Stimulated activated CD4-positive, alpha-beta T cell treated with anti-CD3 and anti-CD28 coated beads, Interleukin-4, amount 100 ng/mL, for 48 hours (primary cell): ENCODE results near the gene S100A6.

Source experiments
- DNase-seq, 2 donors: peaks; one replicate each; pipeline ENCODE4 v3.0.0-alpha.2; 2020; ENCODE audit warnings: low read depth in 2 of 2

Gene S100A6

DNA sequence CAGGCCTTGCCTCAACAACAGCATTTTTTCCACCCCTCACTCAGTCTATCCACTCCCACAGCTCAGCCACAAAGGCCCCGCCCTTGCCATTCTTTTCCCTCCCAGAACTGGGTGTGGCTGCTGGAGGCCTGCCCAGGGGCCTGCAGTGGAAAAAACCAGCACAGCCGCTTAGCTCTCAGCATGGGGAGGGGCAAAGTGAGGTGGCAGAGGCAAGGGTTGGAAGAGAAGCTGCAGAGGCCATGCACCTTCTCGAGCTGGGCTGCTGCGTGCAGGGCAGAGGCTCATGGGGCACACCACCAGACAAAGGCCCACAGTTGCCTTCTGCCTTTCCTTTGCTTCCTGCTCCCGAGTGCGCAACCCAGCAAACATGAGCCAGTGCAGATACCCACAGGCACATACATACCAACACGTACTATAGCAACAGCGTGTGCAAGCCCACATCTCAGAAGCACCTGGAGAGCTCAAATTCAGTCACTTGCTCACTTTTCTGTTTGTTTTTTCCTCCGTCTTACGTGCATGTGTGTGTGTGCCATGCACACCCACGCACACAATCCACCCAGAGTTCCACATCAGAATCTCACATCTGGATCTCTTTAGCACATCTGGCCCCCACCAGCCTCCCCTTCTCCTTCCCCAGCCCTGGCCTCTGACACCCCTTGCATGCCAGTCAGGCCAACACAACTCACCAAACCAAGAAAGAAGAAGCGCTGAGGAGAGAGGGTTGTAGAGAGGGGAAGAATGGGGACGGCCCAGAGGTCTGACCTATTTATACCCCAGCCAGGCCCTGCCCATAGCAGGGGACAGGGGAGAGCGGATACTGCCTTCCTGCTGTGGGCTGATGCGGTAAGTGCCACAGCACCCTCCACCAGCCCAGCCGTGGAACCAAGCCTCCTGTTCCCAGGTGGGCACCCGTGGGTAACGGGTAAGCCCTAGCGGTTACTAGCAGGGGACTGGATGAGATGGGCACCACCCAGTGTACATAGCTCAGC lies 9.6 kb upstream of the S100A6 start, which contains the start of gene S100A4:
Gene S100A4, minus strand, starts transcription at position 740 of the 989 bp plus-strand sequence. CDS start 1,012 bp downstream, outside the sequence.
- peak; percentile 86 to 93 for DNase-seq

DNA sequence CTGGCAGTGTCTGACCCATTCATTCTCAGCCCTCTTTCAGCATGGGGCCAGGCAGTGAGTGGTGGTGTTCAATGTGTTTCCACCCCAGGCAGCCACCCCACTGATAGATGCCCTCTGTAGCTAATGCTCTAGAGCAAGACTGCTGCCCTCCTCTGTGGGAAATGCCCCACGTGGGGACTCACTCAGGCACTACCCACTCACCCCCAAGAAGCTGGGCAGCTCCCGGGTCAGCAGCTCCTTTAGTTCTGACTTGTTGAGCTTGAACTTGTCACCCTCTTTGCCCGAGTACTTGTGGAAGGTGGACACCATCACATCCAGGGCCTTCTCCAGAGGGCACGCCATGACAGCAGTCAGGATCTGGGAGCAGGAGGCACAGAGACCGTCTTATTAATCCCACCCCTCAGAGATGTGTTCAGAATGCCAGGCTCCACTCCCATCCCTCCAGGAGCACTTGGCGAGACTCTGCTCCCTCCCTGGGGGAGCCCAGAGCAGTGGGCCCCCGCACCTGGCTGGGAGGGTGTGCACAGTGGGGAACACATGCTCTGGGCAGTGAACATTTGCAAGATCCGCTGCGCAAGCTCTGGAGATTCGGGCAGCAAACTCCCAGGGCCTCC lies 8.8 kb upstream of the S100A6 start:
- DNase-seq: no peak

- DNase-seq: no peak
Observed at GRCh38 chr1:153543736-153544135, 7.9 kb upstream of the S100A6 start.

DNA sequence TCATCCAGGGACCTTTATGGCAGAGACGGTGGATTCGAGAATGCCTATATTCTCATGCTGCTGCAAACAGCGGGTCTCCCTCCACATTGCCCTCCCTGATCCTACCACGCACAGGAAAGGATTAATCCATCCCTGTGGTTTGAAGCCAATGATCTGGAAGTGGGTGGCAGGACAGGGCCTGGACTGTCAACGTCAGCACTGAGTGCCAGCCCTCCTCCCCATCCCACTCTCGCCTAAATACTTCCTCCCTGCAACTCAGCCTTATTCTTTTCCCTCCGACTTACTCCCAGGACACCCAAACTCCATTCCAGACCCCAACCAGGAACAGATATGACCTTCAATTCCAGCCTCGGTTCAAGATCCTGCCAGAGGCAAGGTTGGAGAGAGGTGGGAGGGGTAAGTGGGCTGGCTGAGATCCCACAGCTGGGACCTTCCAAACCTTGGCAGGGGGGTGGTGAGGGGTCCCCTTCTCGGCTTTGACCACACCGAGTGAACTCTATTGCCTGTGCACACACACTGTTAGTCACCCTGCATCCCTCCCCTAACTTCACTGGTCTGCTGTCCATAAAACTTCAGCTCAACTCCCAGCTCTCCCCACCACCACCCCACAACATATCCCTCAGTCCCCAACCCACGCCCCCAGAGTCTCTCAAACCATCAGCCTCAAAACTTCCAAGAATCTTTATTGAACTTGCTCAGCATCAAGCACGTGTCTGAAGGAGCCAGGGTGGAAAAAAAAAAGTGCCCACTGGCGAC lies 7.3 kb upstream of the S100A6 start:
- no peak for DNase-seq

- DNase-seq: no peak
Observed at GRCh38 chr1:153541641-153542590, 6.1 kb upstream of the S100A6 start.

GRCh38 chr1:153540394-153541361 lies 4.9 kb upstream of the S100A6 start, which contains the start of gene S100A5:
TSS of gene S100A5 (minus strand) at chr1:153540934. CDS start at chr1:153540191, 743 bp downstream.
- DNase-seq: no peak

- DNase-seq: no peak
Observed at GRCh38 chr1:153539395-153540093, 3.8 kb upstream of the S100A6 start.

- DNase-seq: no peak
Observed at GRCh38 chr1:153538315-153538821, 2.6 kb upstream of the S100A6 start.

DNA sequence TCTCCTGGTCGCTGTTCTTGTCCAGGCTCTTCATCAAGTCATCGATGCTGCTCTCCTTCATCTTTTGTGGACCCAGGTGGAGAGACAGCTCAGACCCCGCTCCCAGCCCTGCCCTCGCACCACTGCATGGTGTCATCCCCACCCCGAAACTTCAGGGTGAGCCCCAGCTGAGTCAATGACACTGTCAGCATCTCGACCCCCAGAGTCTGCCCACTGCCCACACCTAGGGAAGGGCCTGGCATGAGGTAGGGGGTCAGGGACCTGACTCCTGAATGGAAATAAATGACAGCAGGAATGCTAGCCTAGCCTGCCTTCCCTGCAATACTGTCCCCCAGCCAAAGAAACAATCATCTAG lies 1.6 kb upstream of the S100A6 start:
- no peak for DNase-seq

DNA sequence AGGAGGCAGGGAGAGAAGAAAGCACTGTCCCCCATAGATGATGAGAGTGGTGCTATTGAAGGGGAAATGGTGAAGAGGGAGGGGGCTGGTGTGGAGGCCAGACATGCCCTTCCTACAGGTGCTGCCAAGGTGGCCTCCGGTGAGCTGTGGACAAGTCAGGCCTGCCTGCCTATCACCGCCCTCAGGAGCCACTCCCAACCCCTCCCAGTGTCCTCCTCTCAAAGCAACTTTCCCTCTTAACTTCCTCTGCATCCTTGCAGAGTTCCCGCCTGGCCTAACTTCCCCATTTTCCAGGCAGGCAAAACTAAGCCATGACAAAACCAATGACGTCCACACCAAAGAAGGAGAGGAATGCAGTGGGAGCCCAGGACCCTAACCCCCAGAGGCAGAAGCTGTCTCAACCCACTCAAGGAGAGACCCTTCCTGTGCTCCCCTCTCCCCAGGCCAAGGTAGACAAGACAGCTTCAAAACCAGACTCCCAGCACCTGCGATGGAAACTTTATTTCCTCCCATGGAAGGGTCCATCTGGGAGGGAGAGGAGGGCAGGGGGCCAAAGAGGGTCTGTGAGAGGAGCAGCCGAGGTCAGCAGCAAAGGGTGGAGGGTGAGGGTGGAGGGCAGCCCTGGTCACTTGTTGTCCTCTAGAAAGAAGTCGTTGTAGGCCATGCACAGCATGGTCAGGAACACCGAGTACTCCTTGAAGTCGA lies 1.0 kb upstream of the S100A6 start:
- no peak for DNase-seq

GRCh38 chr1:153536012-153536670 lies 350 bp upstream of the S100A6 start:
- peak; percentile 63 to 78 for DNase-seq

GRCh38 chr1:153534925-153535241 lies 908 bp downstream of the S100A6 start:
- no peak for DNase-seq

DNA sequence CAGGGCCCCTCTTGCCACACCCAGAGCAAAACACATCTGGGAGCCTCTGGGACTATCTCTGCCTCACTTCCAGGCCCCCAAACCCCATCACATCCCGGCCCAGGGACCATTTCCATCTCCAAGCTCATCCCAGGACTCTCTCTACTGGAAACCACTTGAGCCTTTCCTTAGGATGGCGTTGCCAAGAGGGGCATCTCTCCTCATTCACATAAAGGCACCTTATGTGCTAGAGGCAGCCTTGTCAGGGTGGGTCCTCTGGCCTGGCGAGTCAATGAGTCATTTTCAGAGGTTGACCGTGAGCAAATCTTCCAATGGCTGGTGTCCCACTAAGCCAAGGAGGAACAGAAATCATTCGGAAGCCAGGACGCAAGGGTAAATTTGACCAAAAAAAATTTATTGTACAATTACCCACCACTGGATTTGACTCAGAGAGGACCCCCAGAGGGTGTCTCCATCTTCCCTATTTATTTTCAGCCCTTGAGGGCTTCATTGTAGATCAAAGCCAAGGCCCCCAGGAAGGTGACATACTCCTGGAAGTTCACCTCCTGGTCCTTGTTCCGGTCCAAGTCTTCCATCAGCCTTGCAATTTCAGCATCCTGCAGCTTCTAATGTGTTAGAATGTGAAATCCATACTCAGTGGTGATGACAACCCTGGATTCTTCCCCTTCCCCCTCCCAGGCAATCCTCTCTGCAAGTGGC lies 1.4 kb downstream of the S100A6 start:
- no peak for DNase-seq

DNA sequence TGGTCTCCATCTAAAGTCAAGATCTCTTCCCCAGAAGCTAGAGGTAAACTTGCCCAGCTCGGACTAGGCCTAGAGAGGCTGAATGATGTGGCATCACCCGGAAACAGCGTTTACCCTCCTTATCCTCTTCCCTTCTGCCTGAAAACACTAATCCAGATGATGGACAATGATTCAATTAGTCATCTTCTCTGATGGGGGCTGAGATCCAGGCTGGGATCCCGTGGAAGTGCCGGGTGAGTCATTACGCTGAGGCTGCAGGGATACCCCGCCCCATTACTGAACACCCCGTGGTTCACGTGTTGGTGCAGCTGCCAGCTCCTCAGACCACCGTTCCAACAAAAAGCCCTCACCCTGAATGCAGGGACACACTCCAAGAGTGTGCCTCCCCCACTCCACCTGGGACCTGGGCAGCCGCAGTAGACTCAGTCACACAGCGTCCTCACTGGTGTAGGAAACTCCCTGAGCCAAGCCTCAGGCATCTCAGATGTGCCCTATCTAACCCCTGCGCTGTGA lies 2.0 kb downstream of the S100A6 start:
- DNase-seq: no peak

GRCh38 chr1:153532769-153533599 lies 2.8 kb downstream of the S100A6 start:
- peak; percentile 75 to 80 for DNase-seq

GRCh38 chr1:153532181-153532580 lies 3.6 kb downstream of the S100A6 start:
- no peak for DNase-seq
